VCaP (cell line): ENCODE measurements around the gene RBM4B.

Experiments
- H3K27ac ChIP-seq: fragments of 450-650 bp; 2 replicates; pipeline ENCODE4 v1.5.1; 2017
- TF ChIP-seq, protein P1 (sequence below): fragments of 450-650 bp; conservative IDR thresholded peaks from 2 replicates; pipeline ENCODE4 v1.5.1; 2017; ENCODE audit warnings: mild to moderate bottlenecking, moderate library complexity

RBM4B gene

DNA sequence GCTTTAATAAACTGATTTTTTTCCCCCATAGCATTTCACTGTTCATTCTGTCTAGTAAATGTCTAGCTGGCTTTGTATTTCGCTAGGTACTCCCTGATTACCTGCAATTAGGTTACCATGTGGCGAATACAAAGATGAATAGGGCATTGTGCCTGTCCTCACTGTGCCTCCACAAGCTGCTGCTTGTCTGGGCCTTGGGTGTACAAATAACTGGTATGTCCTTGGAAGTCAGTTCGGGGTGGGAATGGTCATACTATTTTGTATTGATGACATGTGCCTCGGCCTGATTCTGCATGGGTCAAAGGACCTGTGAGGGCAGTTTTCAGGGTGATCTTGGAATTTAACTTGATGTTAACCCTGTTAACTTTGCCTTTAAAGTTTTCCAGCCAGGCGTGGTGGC lies 27.8 kb downstream of the RBM4B start:
- TF ChIP-seq, protein P1, sequence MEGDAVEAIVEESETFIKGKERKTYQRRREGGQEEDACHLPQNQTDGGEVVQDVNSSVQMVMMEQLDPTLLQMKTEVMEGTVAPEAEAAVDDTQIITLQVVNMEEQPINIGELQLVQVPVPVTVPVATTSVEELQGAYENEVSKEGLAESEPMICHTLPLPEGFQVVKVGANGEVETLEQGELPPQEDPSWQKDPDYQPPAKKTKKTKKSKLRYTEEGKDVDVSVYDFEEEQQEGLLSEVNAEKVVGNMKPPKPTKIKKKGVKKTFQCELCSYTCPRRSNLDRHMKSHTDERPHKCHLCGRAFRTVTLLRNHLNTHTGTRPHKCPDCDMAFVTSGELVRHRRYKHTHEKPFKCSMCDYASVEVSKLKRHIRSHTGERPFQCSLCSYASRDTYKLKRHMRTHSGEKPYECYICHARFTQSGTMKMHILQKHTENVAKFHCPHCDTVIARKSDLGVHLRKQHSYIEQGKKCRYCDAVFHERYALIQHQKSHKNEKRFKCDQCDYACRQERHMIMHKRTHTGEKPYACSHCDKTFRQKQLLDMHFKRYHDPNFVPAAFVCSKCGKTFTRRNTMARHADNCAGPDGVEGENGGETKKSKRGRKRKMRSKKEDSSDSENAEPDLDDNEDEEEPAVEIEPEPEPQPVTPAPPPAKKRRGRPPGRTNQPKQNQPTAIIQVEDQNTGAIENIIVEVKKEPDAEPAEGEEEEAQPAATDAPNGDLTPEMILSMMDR: no peak
- H3K27ac ChIP-seq: no peak overlapping the region

DNA sequence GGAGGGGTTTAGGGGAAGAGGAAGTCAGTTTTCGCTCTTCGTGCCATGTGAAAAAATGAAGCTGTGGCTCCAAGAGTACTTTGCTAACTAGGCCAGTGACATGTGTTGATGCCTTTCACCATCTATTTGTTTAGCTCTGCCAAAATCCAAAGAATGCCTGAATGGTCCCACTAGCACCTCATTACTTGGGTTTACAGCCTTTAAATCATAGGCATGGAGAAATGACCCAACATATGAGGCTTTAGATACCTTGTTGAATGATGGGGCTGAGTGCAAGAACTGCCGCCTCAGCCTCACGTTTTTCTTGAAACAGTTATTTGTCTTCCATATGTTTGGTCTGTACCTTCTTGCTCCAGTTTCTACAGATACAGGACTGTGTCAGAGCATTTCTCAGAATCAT lies 30.9 kb downstream of the RBM4B start:
- TF ChIP-seq, protein P1: no peak
- H3K27ac ChIP-seq: no peak overlapping the region

DNA sequence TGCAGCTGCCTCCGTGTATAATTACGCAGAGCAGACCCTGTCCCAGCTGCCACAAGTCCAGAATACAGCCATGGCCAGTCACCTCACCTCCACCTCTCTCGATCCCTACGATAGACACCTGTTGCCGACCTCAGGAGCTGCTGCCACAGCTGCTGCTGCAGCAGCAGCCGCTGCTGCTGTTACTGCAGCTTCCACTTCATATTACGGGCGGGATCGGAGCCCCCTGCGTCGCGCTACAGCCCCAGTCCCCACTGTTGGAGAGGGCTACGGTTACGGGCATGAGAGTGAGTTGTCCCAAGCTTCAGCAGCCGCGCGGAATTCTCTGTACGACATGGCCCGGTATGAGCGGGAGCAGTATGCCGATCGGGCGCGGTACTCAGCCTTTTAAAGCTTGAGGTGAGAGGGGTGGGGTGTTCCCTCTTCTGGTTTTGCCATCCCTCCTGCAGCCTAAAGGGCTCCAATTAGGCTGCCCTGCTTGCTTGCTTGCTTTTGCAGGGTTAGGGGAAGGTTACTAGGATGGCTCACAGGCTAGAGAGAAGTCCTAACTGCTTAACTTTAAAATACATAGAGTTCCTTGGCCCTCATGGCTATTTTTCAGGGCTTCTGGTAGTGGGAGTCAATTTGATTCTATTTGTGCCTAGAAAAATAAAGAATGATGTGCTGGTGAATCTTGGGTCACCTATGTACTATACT lies 33.8 kb downstream of the RBM4B start:
- peak overlapping the region; percentile 91; the same call in 1 of the 2 replicates for H3K27ac ChIP-seq
- TF ChIP-seq, protein P1: no peak

DNA sequence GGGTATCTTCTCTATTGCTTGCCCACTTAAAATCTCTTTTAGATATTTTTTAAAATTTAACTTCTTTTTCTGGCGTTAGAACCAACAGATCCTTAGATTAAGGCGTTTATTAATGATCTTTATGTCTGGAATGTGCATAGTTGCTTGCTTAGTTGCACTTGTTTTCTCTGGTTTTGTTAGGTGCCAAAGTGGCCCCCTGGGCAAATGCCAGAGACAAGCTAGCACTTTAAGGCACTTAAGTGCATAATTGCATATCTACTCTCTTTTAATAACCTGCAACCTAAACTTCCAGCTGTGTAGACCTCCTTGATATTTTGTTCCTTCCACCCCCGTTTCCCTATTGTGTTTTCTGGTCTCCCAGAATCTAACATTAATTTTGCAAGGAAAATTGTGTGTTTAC lies 35.9 kb downstream of the RBM4B start:
- TF ChIP-seq, protein P1: no peak
- peak overlapping the region; percentile 91; the same call in 1 of the 2 replicates for H3K27ac ChIP-seq

DNA sequence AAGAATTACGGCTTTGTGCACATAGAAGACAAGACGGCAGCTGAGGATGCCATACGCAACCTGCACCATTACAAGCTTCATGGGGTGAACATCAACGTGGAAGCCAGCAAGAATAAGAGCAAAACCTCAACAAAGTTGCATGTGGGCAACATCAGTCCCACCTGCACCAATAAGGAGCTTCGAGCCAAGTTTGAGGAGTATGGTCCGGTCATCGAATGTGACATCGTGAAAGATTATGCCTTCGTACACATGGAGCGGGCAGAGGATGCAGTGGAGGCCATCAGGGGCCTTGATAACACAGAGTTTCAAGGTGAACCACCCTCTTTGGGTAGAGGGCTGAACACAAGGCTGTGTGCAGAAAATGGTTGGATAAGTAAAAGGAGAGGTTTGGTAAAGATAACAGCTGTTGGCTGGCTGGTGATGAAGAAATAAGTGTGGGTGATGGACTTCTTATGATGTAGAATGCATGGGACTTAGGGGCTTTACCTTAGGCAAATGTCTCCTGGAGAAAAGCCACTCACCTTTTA lies 37.8 kb downstream of the RBM4B start:
- H3K27ac ChIP-seq: peak overlapping the region; percentile 91

DNA sequence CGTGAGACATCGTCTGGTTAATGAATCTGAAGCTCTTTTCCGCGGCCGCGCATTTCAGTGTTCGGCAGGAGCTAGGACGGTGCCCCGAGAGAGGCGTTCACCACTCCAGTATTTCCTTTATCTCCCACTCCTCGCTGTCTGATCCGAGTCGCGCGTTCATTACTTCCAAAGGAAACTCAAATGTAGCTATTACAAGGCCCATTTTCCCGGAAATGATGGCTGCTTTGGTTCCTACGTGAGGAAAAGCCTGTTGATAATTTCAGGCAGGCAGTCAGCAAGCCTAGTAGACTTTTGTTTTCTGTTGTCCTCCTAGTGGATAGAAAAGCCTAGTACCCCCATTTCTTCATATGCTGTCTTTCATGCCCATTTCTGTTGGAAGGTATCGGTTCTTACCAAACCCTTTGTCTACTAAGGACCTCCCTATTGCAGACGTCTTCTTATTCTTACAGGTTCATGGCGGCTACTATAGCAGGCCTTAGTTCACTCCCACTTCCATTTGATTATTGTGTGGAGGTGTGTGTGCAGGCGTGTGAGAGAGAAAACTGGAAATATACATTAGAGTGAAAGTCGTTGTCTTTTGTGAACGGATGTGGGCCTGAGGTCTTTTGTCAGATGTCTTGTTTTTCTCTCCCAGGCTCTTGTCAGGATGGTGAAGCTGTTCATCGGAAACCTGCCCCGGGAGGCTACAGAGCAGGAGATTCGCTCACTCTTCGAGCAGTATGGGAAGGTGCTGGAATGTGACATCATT lies 38.4 kb downstream of the RBM4B start:
- TF ChIP-seq, protein P1: no peak
- H3K27ac ChIP-seq: peak overlapping the region; percentile 91

DNA sequence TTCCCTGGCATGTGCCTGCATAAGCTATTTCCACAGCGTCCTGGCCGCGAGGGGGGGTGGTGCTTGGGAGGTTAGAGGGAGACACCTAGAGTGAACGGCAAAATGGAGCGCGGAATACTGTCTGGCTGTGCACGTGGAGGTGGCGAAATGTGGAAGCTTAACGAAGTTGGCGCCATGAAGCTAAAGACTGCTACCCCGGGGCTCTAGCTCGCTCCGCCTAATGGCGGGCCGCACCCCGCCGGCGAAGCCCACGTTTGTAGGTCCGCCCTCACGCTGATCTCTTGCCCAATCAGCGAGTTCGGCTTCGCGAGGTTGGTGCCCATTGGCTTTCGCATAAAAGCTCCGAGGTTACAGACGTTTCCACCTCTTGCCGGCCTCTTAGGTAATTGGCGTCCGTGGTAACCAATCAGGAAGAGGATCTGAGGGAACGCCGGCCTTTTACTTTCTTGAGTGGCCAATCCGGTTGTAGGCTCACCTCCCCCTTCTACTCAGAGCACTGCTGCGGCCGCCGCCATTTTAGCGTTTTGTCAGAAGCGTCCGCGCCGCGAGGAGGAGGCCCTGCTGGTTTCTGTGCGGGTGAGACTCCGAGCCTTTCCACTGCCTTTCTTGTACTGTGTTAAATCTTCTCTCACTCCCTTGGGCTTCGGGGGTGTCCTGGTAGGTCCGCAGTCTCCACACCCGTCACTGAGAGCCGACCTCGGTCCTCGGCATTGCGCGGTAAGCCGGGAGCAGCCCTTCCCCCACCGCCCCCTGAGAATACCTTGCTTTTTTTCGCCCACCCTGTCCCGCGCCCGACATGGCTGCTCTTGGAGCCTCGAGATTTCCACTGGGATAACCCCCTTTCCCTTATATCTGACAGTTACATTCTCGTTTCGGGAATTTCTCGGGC lies 39.3 kb downstream of the RBM4B start, which contains the start of gene RBM4:
Gene RBM4 (plus strand): TSS at position 527 of the 889 bp plus-strand sequence. CDS start 1,009 bp downstream, outside the sequence.
- H3K27ac ChIP-seq: peak within 1 kb of the TSS; percentile 91
- TF ChIP-seq, protein P1: no peak; the same call in 1 of the 2 replicates
